ENCODE measurements around the gene MUC20.

GRCh38 chr3:195755391-195755790, 34.6 kb downstream of the MUC20 start:
- TF ChIP-seq CTCF (IDR thresholded peaks at IDR 0.05; ENCODE audit: low read depth, low read length) = no peak
- no peak for TF ChIP-seq POLR2A (IDR thresholded peaks at IDR 0.05; ENCODE audit: extremely low read depth, insufficient read length)
- TF ChIP-seq MAX (IDR thresholded peaks at IDR 0.05; ENCODE audit: low read depth, low read length) = no peak

Measured in NB4 (cell line).